PC-3 (cell line): Measurements from ENCODE around the gene CCNG2.

ENCODE experiments used
- EZH2 ChIP-seq: fragments of 300-600 bp; sonication (generic); IDR thresholded peaks from one replicate; pipeline ENCODE4 v1.6.1; 2017; ENCODE audit warnings: antibody characterized with exemption, mild to moderate bottlenecking, low read length; ENCODE audit not compliant: unreplicated experiment
- EZH2phosphoT487 ChIP-seq: fragments of 300-600 bp; sonication (generic); IDR thresholded peaks from 2 replicates; pipeline ENCODE4 v1.6.1; 2018; ENCODE audit warnings: mild to moderate bottlenecking, antibody characterized with exemption, low read length, borderline replicate concordance
- TF ChIP-seq, protein P1 (sequence below): fragments of 300-600 bp; sonication (generic); conservative IDR thresholded peaks from 2 replicates; pipeline ENCODE4 v1.5.1; 2017; ENCODE audit warnings: antibody characterized with exemption, low read depth, mild to moderate bottlenecking, low read length

DNA sequence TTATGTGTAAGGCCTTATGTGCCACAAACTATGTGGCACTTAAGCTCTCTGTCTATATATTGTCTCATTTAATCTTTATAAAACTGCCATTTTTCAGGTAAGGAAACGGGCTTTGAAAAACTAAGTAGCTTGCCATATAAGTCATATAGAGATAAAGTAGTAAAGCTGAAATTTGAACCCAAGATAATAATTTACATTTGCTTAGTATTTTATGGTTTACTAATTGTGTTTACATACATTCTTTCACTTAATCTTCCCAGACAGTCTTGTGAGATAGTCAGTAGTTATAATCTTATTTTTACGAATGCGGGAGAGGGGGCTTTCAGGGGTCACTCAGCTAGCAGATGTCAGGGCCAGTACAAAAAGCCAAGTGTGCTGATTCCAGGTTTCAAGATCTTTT lies 13.9 kb upstream of the CCNG2 start:
- TF ChIP-seq, protein P1, sequence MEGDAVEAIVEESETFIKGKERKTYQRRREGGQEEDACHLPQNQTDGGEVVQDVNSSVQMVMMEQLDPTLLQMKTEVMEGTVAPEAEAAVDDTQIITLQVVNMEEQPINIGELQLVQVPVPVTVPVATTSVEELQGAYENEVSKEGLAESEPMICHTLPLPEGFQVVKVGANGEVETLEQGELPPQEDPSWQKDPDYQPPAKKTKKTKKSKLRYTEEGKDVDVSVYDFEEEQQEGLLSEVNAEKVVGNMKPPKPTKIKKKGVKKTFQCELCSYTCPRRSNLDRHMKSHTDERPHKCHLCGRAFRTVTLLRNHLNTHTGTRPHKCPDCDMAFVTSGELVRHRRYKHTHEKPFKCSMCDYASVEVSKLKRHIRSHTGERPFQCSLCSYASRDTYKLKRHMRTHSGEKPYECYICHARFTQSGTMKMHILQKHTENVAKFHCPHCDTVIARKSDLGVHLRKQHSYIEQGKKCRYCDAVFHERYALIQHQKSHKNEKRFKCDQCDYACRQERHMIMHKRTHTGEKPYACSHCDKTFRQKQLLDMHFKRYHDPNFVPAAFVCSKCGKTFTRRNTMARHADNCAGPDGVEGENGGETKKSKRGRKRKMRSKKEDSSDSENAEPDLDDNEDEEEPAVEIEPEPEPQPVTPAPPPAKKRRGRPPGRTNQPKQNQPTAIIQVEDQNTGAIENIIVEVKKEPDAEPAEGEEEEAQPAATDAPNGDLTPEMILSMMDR, result no peak
- no peak for TF ChIP-seq EZH2phosphoT487
- no peak for TF ChIP-seq EZH2
